H9 (cell line): ENCODE data around the gene RAP1GDS1. TPM values are rescaled to one million over a fixed set of nuclear protein-coding genes. Genes with fewer than 3 reads are reported as not detected.
"Not testable (repeated sequence)": the region's sequence is repeated elsewhere in the genome, so short reads cannot be mapped to it uniquely, and the experiment has no call there.

Experiments
- DNase-seq: peaks from one replicate; pipeline ENCODE4 v3.0.0-alpha.2; 2017
- H2AFZ ChIP-seq: one replicate; pipeline ENCODE4 v1.6.1; 2013; ENCODE audit warnings: mild to moderate bottlenecking, low read length, control low read depth, moderate library complexity
- H2AK5ac ChIP-seq: 2 replicates; pipeline ENCODE4 v1.6.1; 2013; ENCODE audit warnings: low read length, control low read depth, mixed read lengths; ENCODE audit not compliant: insufficient read length
- H2BK120ac ChIP-seq: one replicate; pipeline ENCODE4 v1.6.1; 2013; ENCODE audit warnings: low read depth, mild to moderate bottlenecking, low read length, control low read depth, inconsistent platforms; ENCODE audit not compliant: poor library complexity, severe bottlenecking
- H2BK12ac ChIP-seq: 2 replicates; pipeline ENCODE4 v1.6.1; 2013; ENCODE audit warnings: low read length, control low read depth, mixed read lengths, low read depth; ENCODE audit not compliant: insufficient read length
- H2BK15ac ChIP-seq: 2 replicates; pipeline ENCODE4 v1.6.1; 2013; ENCODE audit warnings: low read depth, low read length, control low read depth
- H2BK20ac ChIP-seq: one replicate; pipeline ENCODE4 v1.6.1; 2013; ENCODE audit warnings: low read depth, mild to moderate bottlenecking, low read length, control low read depth, inconsistent platforms; ENCODE audit not compliant: poor library complexity, severe bottlenecking
- H2BK5ac ChIP-seq: 2 replicates; pipeline ENCODE4 v1.6.1; 2013; ENCODE audit warnings: low read length, control low read depth, mixed read lengths; ENCODE audit not compliant: insufficient read length
- H3K14ac ChIP-seq: 2 replicates; pipeline ENCODE4 v1.6.1; 2013; ENCODE audit warnings: low read length, control low read depth; ENCODE audit not compliant: insufficient read depth
- H3K18ac ChIP-seq: 2 replicates; pipeline ENCODE4 v1.6.1; 2013; ENCODE audit warnings: low read depth, mild to moderate bottlenecking, mixed read lengths, low read length, control low read depth; ENCODE audit not compliant: insufficient read length
- H3K23ac ChIP-seq: 2 replicates; pipeline ENCODE4 v1.6.1; 2013; ENCODE audit warnings: low read length, control low read depth, mixed read lengths, low read depth; ENCODE audit not compliant: insufficient read length
- H3K23me2 ChIP-seq: 2 replicates; pipeline ENCODE4 v1.6.1; 2013; ENCODE audit warnings: low read depth, mild to moderate bottlenecking, mixed read lengths, low read length, control low read depth; ENCODE audit not compliant: insufficient read length, poor library complexity, severe bottlenecking
- H3K27ac ChIP-seq: 2 replicates; pipeline ENCODE4 v1.5.1; 2013; ENCODE audit warnings: low read length, control low read depth, mixed read lengths, low read depth; ENCODE audit not compliant: insufficient read length
- H3K27me3 ChIP-seq: 2 replicates; pipeline ENCODE4 v1.6.1; 2013; ENCODE audit warnings: low read length, control low read depth, inconsistent platforms; ENCODE audit not compliant: insufficient read depth
- H3K4ac ChIP-seq: 2 replicates; pipeline ENCODE4 v1.6.1; 2013; ENCODE audit warnings: low read depth, mild to moderate bottlenecking, control low read depth, inconsistent platforms, low read length, moderate library complexity
- H3K4me1 ChIP-seq: 2 replicates; pipeline ENCODE4 v1.6.1; 2013; ENCODE audit warnings: low read length, control low read depth, inconsistent platforms; ENCODE audit not compliant: insufficient read depth
- H3K4me2 ChIP-seq: 2 replicates; pipeline ENCODE4 v1.6.1; 2013; ENCODE audit warnings: low read length, control low read depth, mixed read lengths; ENCODE audit not compliant: insufficient read length, insufficient read depth
- H3K56ac ChIP-seq: 2 replicates; pipeline ENCODE4 v1.6.1; 2013; ENCODE audit warnings: low read depth, mild to moderate bottlenecking, mixed read lengths, low read length, control low read depth; ENCODE audit not compliant: insufficient read length
- H3K79me1 ChIP-seq: 2 replicates; pipeline ENCODE4 v1.6.1; 2013; ENCODE audit warnings: low read depth, mild to moderate bottlenecking, moderate library complexity, low read length, control low read depth, inconsistent platforms; ENCODE audit not compliant: insufficient read depth, poor library complexity, severe bottlenecking
- H3K79me2 ChIP-seq: 2 replicates; pipeline ENCODE4 v1.6.1; 2013; ENCODE audit warnings: low read length, control low read depth, inconsistent platforms; ENCODE audit not compliant: insufficient read depth
- H3K9ac ChIP-seq: 2 replicates; pipeline ENCODE4 v1.6.1; 2013; ENCODE audit warnings: low read length, control low read depth, mixed read lengths; ENCODE audit not compliant: insufficient read length; ENCODE audit errors: extremely low read depth
- H3K9me3 ChIP-seq: one replicate; pipeline ENCODE4 v1.6.1; 2013; ENCODE audit warnings: low read depth, low read length, inconsistent platforms; ENCODE audit not compliant: control insufficient read depth
- H3T11ph ChIP-seq: one replicate; pipeline ENCODE4 v1.6.1; 2013; ENCODE audit warnings: mild to moderate bottlenecking, low read length, control low read depth, inconsistent platforms
- H4K20me1 ChIP-seq: one replicate; pipeline ENCODE4 v1.6.1; 2013; ENCODE audit not compliant: control insufficient read depth, insufficient read length, insufficient read depth
- H4K5ac ChIP-seq: 2 replicates; pipeline ENCODE4 v1.6.1; 2013; ENCODE audit warnings: low read depth, mild to moderate bottlenecking, mixed read lengths, low read length, control low read depth; ENCODE audit not compliant: insufficient read length
- H4K8ac ChIP-seq: replicated peaks from 2 replicates; pipeline ENCODE4 v1.6.1; 2013; ENCODE audit warnings: low read length, control low read depth, mixed read lengths, low read depth; ENCODE audit not compliant: insufficient read length
- H4K91ac ChIP-seq: 2 replicates; pipeline ENCODE4 v1.6.1; 2013; ENCODE audit warnings: low read depth, mild to moderate bottlenecking, moderate library complexity, mixed read lengths, low read length, control low read depth; ENCODE audit not compliant: insufficient read length
- H3K27ac Mint-ChIP-seq, 3 experiments: 2 replicates in 2 of 3; 3 replicates in 1 of 3; pipeline ENCODE4 v1.8.0; 2020 to 2021; ENCODE audit warnings: mixed read lengths in 3 of 3, mild to moderate bottlenecking in 1 of 3, moderate library complexity in 1 of 3
- H3K27me3 Mint-ChIP-seq: 2 replicates; pipeline ENCODE4 v1.8.0; 2021; ENCODE audit warnings: low read depth, mild to moderate bottlenecking, moderate library complexity, mixed read lengths
- H3K36me3 Mint-ChIP-seq, 3 experiments: 2 replicates in 2 of 3; 3 replicates in 1 of 3; pipeline ENCODE4 v1.8.0; 2020 to 2021; ENCODE audit warnings: low read depth in 3 of 3, mixed read lengths in 3 of 3; ENCODE audit not compliant: insufficient read depth in 1 of 3
- H3K4me1 Mint-ChIP-seq, 2 experiments: 2 replicates each; pipeline ENCODE4 v1.8.0; 2020; ENCODE audit warnings: mixed read lengths in 2 of 2
- H3K4me3 Mint-ChIP-seq, 2 experiments: 2 replicates in 1 of 2; 3 replicates in 1 of 2; pipeline ENCODE4 v1.8.0; 2020 to 2021; ENCODE audit warnings: mild to moderate bottlenecking in 2 of 2, mixed read lengths in 2 of 2, moderate library complexity in 1 of 2
- H3K9me3 Mint-ChIP-seq, 2 experiments: 2 replicates in 1 of 2; 3 replicates in 1 of 2; pipeline ENCODE4 v1.8.0; 2020; ENCODE audit warnings: mild to moderate bottlenecking in 2 of 2, mixed read lengths in 2 of 2, moderate library complexity in 1 of 2
- whole genome bisulfite sequencing: extraction: QIAGEN DNeasy Blood & Tissue Kit; methylation state at CpG from one replicate; pipeline ENCODE4 v1.1.7; 2013; ENCODE audit warnings: missing lambda C conversion rate, low lambda C conversion rate, mixed read lengths; ENCODE audit not compliant: insufficient read length; ENCODE audit errors: extremely low coverage; 5-methylcytosine and 5-hydroxymethylcytosine counted together
- total RNA-seq: library from RNA; stranded (reverse); gene quantifications from 2 replicates; pipeline ENCODE4 v1.2.1, GENCODE V29; 2021
- TF ChIP-seq, protein P1 (sequence below): fragments of 200-600 bp; sonication (generic); conservative IDR thresholded peaks from 3 replicates; pipeline ENCODE4 v1.8.0; 2021; ENCODE audit warnings: antibody characterized with exemption, mild to moderate bottlenecking

The RAP1GDS1 gene
- total RNA-seq, 1 experiment from 2014 or later: 25.2 TPM

DNA sequence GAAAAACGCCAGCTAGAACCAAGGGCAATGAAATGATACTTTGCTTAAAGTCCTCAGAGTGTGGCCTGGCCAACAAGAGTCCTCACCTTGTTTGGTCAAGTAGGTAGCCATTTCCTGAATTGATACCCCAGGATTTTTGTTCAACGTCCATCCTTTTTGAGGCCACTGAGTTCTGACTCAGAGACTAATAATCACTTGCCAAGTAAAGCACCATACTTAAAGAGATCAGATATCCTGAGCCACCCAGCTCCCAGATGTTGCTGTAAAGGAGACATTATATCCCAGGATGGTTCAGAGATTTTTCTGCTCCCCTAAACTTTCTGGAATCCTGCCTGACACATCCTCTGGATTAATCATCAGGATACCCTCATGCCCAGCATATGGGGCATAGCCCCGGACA lies 190.9 kb downstream of the RAP1GDS1 start:
- Histone ChIP-seq H3K9ac (no peak overlapping the region), H2AK5ac (no peak overlapping the region), H3K79me1 (no peaks in the 10 kb centered on the region), H3K18ac (no peak overlapping the region), H3K23ac (no peak overlapping the region), H4K20me1 (no peaks in the 10 kb centered on the region), H3K4ac (no peak overlapping the region), H4K8ac (no peak overlapping the region), H2BK12ac (no peak overlapping the region), H2BK20ac (no peak overlapping the region), H3K23me2 (no peaks in the 10 kb centered on the region), H3K4me2 (no peak overlapping the region), H3K4me1 (no peaks in the 10 kb centered on the region), H3T11ph (no peak overlapping the region), H3K9me3 (no peaks in the 10 kb centered on the region), H3K56ac (no peak overlapping the region), H4K5ac (no peak overlapping the region), H2BK5ac (no peak overlapping the region), H2BK120ac (no peak overlapping the region), H4K91ac (no peak overlapping the region), H3K27ac (no peak overlapping the region), H3K27me3 (no peaks in the 10 kb centered on the region), H2BK15ac (no peak overlapping the region), H3K14ac (no peak overlapping the region), H3K79me2 (no peaks in the 10 kb centered on the region), H2AFZ (no peak overlapping the region)
- H3K27me3 Mint-ChIP-seq: no peaks in the 10 kb centered on the region
- H3K27ac Mint-ChIP-seq: no peak overlapping the region
- TF ChIP-seq, protein P1, sequence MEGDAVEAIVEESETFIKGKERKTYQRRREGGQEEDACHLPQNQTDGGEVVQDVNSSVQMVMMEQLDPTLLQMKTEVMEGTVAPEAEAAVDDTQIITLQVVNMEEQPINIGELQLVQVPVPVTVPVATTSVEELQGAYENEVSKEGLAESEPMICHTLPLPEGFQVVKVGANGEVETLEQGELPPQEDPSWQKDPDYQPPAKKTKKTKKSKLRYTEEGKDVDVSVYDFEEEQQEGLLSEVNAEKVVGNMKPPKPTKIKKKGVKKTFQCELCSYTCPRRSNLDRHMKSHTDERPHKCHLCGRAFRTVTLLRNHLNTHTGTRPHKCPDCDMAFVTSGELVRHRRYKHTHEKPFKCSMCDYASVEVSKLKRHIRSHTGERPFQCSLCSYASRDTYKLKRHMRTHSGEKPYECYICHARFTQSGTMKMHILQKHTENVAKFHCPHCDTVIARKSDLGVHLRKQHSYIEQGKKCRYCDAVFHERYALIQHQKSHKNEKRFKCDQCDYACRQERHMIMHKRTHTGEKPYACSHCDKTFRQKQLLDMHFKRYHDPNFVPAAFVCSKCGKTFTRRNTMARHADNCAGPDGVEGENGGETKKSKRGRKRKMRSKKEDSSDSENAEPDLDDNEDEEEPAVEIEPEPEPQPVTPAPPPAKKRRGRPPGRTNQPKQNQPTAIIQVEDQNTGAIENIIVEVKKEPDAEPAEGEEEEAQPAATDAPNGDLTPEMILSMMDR: no peak
- H3K4me3 Mint-ChIP-seq: no peak overlapping the region
- no peak for DNase-seq
- H3K36me3 Mint-ChIP-seq: peaks cover 0 to 1% (median 0%) of the 10 kb centered on the region in 3 experiments; a peak in 2 of 7 replicates
- H3K9me3 Mint-ChIP-seq: peaks cover 6 to 8% of the 10 kb centered on the region in 2 experiments; a peak in 2 of 5 replicates
- H3K4me1 Mint-ChIP-seq: no peaks in the 10 kb centered on the region
- no CpG with 5 or more reads among the region's 3 CpGs for WGBS

DNA sequence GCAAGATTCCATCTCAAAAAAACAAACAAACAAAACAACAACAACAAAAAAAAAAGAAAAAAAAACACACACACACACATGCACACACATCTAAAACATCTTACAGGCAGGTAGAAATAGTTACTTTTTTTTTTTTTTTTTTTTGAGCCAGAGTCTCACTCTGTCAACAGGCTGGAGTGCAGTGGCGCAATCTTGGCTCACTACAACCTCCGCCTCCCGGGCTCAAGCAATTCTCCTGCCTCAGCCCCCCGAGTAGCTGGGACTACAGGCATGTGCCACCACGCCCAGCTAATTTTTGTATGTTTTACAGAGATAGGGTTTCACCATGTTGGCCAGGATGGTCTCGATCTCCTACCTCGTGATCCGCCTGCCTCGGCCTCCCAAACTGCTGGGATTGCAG lies 196.2 kb downstream of the RAP1GDS1 start:
- not testable (repeated sequence) for H2BK20ac ChIP-seq, H3K9ac ChIP-seq, H3K79me1 ChIP-seq, H3K4me1 Mint-ChIP-seq, H4K91ac ChIP-seq, H4K5ac ChIP-seq, H3K27me3 ChIP-seq, H2AFZ ChIP-seq, H2BK15ac ChIP-seq, H3K27ac ChIP-seq, H3K14ac ChIP-seq, H3K4me1 ChIP-seq, H3K23me2 ChIP-seq, H3T11ph ChIP-seq, H3K18ac ChIP-seq, H2AK5ac ChIP-seq, DNase-seq, H3K4me3 Mint-ChIP-seq, H3K4ac ChIP-seq, H2BK12ac ChIP-seq, H3K23ac ChIP-seq, H3K4me2 ChIP-seq, H4K20me1 ChIP-seq, H3K27me3 Mint-ChIP-seq, H4K8ac ChIP-seq, H2BK5ac ChIP-seq, H3K79me2 ChIP-seq, H3K27ac Mint-ChIP-seq, H2BK120ac ChIP-seq, H3K36me3 Mint-ChIP-seq, H3K56ac ChIP-seq, H3K9me3 ChIP-seq
- peaks cover 8 to 11% of the 10 kb centered on the region in 2 experiments; a peak in 4 of 5 replicates for H3K9me3 Mint-ChIP-seq
- WGBS: no CpG with 5 or more reads among the region's 9 CpGs
